ENCODE results near the gene PPP3CB.

DNA sequence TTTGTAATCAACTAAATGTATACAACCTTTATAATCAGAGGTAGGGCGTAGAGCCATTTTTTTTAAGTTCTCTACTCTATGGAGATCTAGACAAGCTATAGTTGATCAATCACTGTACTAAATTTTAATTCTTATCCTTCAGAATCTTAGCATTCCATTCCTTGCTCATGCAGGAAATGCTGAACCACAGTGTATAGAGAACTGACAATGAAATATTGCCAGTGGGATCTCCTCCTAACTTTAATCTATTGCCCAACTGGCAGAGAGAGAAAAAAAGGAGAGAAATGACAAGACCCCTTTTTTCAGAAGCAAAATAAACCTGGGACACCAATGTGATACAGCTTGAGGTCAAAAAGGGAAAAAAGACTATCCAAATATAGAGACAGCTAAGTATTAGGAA lies 26.4 kb upstream of the PPP3CB start:
- TF ChIP-seq CTCF (IDR thresholded peaks at IDR 0.05) (no peak), EP300 (IDR thresholded peaks at IDR 0.05) (no peak), POLR2A (IDR thresholded peaks at IDR 0.05) (no peak), POLR2AphosphoS5 (IDR thresholded peaks at IDR 0.05) (no peak)

Measured in upper lobe of left lung (tissue), 4 donors.